CD14-positive monocyte (primary cell): ENCODE data around the gene ALG11. TPM values are rescaled to one million over a fixed set of nuclear protein-coding genes. Genes with fewer than 3 reads are reported as not detected.

Experiments
- DNase-seq, 3 donors: peaks; one replicate each; pipeline ENCODE4 v3.0.0-alpha.2; 2011 to 2022
- H2AFZ ChIP-seq: 2 replicates; pipeline ENCODE4 v1.6.0; 2012; ENCODE audit warnings: mild to moderate bottlenecking, low read depth, low read length, inconsistent platforms; ENCODE audit not compliant: insufficient read depth, poor library complexity, severe bottlenecking
- H3K27ac ChIP-seq, 2 donors: 1 replicate in 1 of 2; 2 replicates in 1 of 2; pipeline ENCODE4 v1.5.1; 2012 to 2013; ENCODE audit warnings: low read length in 2 of 2, control low read depth in 1 of 2, inconsistent platforms in 1 of 2, low read depth in 1 of 2, mild to moderate bottlenecking in 1 of 2
- H3K27me3 ChIP-seq, 2 donors: one replicate each; pipeline versions ENCODE4 v1.6.0 to v1.6.1; 2011 to 2013; ENCODE audit warnings: low read length in 2 of 2; ENCODE audit not compliant: control insufficient read depth in 2 of 2, insufficient read depth in 2 of 2
- H3K36me3 ChIP-seq, 2 donors: replicated peaks in 1 of 2; 1 replicate in 1 of 2; 2 replicates in 1 of 2; pipeline versions ENCODE4 v1.5.1 to v1.6.1; 2012 to 2013; ENCODE audit warnings: low read length in 2 of 2, control low read depth in 1 of 2, inconsistent platforms in 1 of 2, mild to moderate bottlenecking in 1 of 2; ENCODE audit not compliant: insufficient read depth in 2 of 2, control insufficient read depth in 1 of 2
- H3K4me1 ChIP-seq, 2 donors: 1 replicate in 1 of 2; 2 replicates in 1 of 2; pipeline versions ENCODE4 v1.5.1 to v1.6.1; 2012 to 2013; ENCODE audit warnings: low read length in 2 of 2, control low read depth in 1 of 2, inconsistent platforms in 1 of 2, mild to moderate bottlenecking in 1 of 2, moderate library complexity in 1 of 2; ENCODE audit not compliant: insufficient read depth in 2 of 2, control insufficient read depth in 1 of 2
- H3K4me2 ChIP-seq: replicated peaks from 2 replicates; pipeline ENCODE3; 2012; ENCODE audit warnings: low read length, moderate library complexity, mild to moderate bottlenecking; ENCODE audit not compliant: poor library complexity, severe bottlenecking; ENCODE audit errors: extremely low read depth
- H3K4me3 ChIP-seq, 3 experiments: fragments of 200-600 bp in 1 of 3; sonication (generic) in 1 of 3; replicated peaks in 1 of 3; 1 replicate in 2 of 3; 2 replicates in 1 of 3; pipeline ENCODE4 v1.5.1; 2011 to 2013; ENCODE audit warnings: low read length in 3 of 3, mild to moderate bottlenecking in 3 of 3, control low read depth in 2 of 3, low read depth in 2 of 3, inconsistent platforms in 1 of 3, moderate library complexity in 1 of 3
- H3K79me2 ChIP-seq: 2 replicates; pipeline ENCODE4 v1.6.0; 2012; ENCODE audit warnings: mild to moderate bottlenecking, control low read depth, inconsistent platforms, low read length, moderate library complexity; ENCODE audit not compliant: insufficient read depth
- H3K9ac ChIP-seq: 2 replicates; pipeline ENCODE4 v1.6.0; 2017; ENCODE audit warnings: low read length, mild to moderate bottlenecking; ENCODE audit not compliant: insufficient read depth, poor library complexity, severe bottlenecking
- H3K9me3 ChIP-seq, 2 donors: replicated peaks in 1 of 2; 1 replicate in 1 of 2; 2 replicates in 1 of 2; pipeline versions ENCODE4 v1.5.1 to v1.6.1; 2012 to 2013; ENCODE audit warnings: low read length in 2 of 2, control low read depth in 1 of 2; ENCODE audit not compliant: control insufficient read depth in 1 of 2, insufficient read depth in 1 of 2
- H4K20me1 ChIP-seq: 2 replicates; pipeline ENCODE4 v1.6.0; 2012; ENCODE audit warnings: mild to moderate bottlenecking, low read length, control low read depth, moderate library complexity; ENCODE audit not compliant: insufficient read depth
- H3K27ac Mint-ChIP-seq, 7 donors: one replicate each; pipeline ENCODE4 v1.8.0; 2020; ENCODE audit warnings: mild to moderate bottlenecking in 7 of 7, mixed read lengths in 7 of 7, moderate library complexity in 6 of 7, inconsistent platforms in 2 of 7
- H3K27me3 Mint-ChIP-seq, 3 donors: one replicate each; pipeline ENCODE4 v1.8.0; 2021 to 2022; ENCODE audit warnings: low read depth in 3 of 3, mild to moderate bottlenecking in 3 of 3, mixed read lengths in 3 of 3, moderate library complexity in 3 of 3, inconsistent platforms in 1 of 3
- H3K36me3 Mint-ChIP-seq, 2 donors: one replicate each; pipeline ENCODE4 v1.8.0; 2020; ENCODE audit warnings: mixed read lengths in 2 of 2, inconsistent platforms in 1 of 2, mild to moderate bottlenecking in 1 of 2
- H3K4me1 Mint-ChIP-seq: one replicate; pipeline ENCODE4 v1.8.0; 2020; ENCODE audit warnings: mild to moderate bottlenecking, mixed read lengths
- H3K4me3 Mint-ChIP-seq, 2 donors: one replicate each; pipeline ENCODE4 v1.8.0; 2020; ENCODE audit warnings: mild to moderate bottlenecking in 2 of 2, mixed read lengths in 2 of 2, moderate library complexity in 1 of 2
- H3K9me3 Mint-ChIP-seq, 7 donors: one replicate each; pipeline ENCODE4 v1.8.0; 2020 to 2022; ENCODE audit warnings: mixed read lengths in 7 of 7, mild to moderate bottlenecking in 6 of 7, moderate library complexity in 6 of 7, inconsistent platforms in 2 of 7
- WGBS: methylation state at CpG from one replicate; pipeline ENCODE4 v1.1.5; 2013; ENCODE audit warnings: missing lambda C conversion rate; ENCODE audit not compliant: insufficient coverage; 5-methylcytosine and 5-hydroxymethylcytosine counted together
- intact Hi-C, 2 donors: fragments of 100-400 bp; cut with micrococcal nuclease; formaldehyde crosslinking; loops; one replicate each; pipeline versions ENCODE4 v1.15.0 to v1.15.1; 2023
- polyA plus RNA-seq, 3 donors: library from polyadenylated mRNA; depleted of rRNA in 1 of 3; unstranded in 2 of 3; stranded (reverse) in 1 of 3; fragments of 300-500 nt in 2 of 3; fragments of >200 nt in 1 of 3; fragmentation: Illumina TruSeq in 2 of 3; gene quantifications; 1 replicate in 2 of 3; 2 replicates in 1 of 3; pipeline ENCODE4 v1.2.3, GENCODE V29; 2012 to 2021
- TF ChIP-seq, protein P1 (sequence below): fragments of 200-600 bp; IDR thresholded peaks from one replicate; pipeline ENCODE4 v1.8.0; 2022; ENCODE audit warnings: antibody characterized with exemption, mild to moderate bottlenecking

ALG11 gene
- polyA plus RNA-seq, 3 donors, result 3.7 to 16.9 (median 14.2) TPM

DNA sequence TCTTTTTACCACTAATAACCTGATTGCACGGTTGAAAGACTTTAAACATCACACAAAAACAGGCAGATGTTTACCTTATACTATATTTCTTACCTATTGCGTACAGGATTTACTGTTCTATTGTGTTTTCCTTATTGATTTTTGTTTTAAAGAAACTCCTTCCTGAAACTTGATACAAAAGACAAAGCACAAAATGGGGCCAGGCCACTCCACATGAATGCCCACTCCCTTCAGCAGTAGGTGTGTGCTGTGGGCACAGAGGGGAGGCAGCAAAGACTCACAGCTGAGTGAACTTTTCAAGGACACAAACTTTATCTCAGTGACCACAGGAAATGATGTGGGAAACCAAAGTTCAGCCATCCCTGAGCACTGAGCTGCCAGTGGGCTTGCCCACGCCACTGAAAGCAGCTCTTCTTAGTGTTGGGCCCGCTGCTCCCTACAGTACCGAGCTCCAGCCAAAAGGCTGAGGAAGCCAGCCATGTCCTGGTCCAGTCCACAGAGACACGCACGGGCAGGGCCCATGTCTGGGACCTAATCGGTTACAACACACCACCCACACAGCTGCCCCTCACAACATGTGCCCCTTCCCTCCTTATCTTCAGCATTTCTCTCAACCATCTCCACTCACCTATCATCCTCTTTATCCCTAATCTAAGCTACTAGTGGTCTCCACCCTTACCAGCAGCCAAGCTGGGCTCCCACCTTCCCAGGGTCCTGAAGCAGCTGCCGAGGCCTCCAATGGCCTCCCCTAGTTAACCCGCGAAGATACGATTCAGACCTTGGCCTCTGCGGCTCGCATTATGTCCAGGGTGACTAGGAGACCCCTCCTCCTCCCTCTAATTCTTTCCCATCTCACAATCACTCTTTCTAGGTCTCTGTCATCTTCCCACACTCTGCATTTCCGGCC is 40.4 kb upstream of the ALG11 start:
- DNase-seq, result no peak
- no peaks in the 10 kb centered on the region for H3K36me3 ChIP-seq
- H3K9me3 ChIP-seq, result no peaks in the 10 kb centered on the region
- H3K9me3 Mint-ChIP-seq, result peaks cover 0 to 3% (median 0%) of the 10 kb centered on the region in 7 donors
- WGBS, result 92% methylated on average over 12 of the region's 15 CpGs
- H3K27me3 Mint-ChIP-seq, result peaks cover 0 to 5% (median 2%) of the 10 kb centered on the region in 3 donors
- intact Hi-C loops, result no loop called here
- H3K4me3 Mint-ChIP-seq, result no peak overlapping the region
- H3K9ac ChIP-seq, result no peak overlapping the region
- TF ChIP-seq, protein P1, sequence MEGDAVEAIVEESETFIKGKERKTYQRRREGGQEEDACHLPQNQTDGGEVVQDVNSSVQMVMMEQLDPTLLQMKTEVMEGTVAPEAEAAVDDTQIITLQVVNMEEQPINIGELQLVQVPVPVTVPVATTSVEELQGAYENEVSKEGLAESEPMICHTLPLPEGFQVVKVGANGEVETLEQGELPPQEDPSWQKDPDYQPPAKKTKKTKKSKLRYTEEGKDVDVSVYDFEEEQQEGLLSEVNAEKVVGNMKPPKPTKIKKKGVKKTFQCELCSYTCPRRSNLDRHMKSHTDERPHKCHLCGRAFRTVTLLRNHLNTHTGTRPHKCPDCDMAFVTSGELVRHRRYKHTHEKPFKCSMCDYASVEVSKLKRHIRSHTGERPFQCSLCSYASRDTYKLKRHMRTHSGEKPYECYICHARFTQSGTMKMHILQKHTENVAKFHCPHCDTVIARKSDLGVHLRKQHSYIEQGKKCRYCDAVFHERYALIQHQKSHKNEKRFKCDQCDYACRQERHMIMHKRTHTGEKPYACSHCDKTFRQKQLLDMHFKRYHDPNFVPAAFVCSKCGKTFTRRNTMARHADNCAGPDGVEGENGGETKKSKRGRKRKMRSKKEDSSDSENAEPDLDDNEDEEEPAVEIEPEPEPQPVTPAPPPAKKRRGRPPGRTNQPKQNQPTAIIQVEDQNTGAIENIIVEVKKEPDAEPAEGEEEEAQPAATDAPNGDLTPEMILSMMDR, result no peak
- peaks cover 5% of the 10 kb centered on the region for H3K4me1 Mint-ChIP-seq
- H4K20me1 ChIP-seq, result no peaks in the 10 kb centered on the region
- no peaks in the 10 kb centered on the region for H3K36me3 Mint-ChIP-seq
- no peak overlapping the region for H3K27ac Mint-ChIP-seq
- no peaks in the 10 kb centered on the region for H3K4me1 ChIP-seq
- no peak overlapping the region for H3K4me2 ChIP-seq
- H3K79me2 ChIP-seq, result no peaks in the 10 kb centered on the region
- no peak overlapping the region for H3K4me3 ChIP-seq
- H3K27me3 ChIP-seq, result no peaks in the 10 kb centered on the region
- H3K27ac ChIP-seq, result no peak overlapping the region
- H2AFZ ChIP-seq, result no peak overlapping the region

DNA sequence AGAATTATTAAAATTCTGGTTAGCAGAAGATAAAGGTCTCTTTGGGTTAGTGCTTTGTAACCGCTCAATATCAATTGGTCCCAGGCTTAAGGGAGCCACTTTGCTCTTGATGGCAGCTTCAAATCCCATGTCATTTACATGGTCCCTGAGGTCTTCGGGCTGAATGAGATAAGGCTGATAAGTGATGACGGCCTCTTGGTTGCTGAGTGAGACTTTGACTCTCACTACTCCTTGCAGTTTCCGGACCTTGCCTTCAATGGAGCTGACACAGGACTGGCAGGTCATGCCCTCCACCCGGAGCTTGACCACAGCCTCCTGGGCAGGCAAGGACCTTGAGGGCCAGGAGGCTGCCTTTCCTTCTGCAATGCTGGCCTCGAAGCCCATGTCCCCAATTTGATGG is 37.7 kb upstream of the ALG11 start:
- H3K4me1 Mint-ChIP-seq, result no peaks in the 10 kb centered on the region
- WGBS, result 96% methylated on average over 6 of the region's 6 CpGs
- H3K27ac Mint-ChIP-seq, result no peak overlapping the region
- Histone ChIP-seq H3K79me2 (no peaks in the 10 kb centered on the region), H3K27ac (no peak overlapping the region), H3K27me3 (no peaks in the 10 kb centered on the region), H3K4me2 (no peak overlapping the region), H2AFZ (no peak overlapping the region), H3K9ac (no peak overlapping the region), H3K9me3 (no peaks in the 10 kb centered on the region), H4K20me1 (no peaks in the 10 kb centered on the region), H3K36me3 (no peaks in the 10 kb centered on the region), H3K4me3 (no peak overlapping the region), H3K4me1 (no peaks in the 10 kb centered on the region)
- H3K27me3 Mint-ChIP-seq, result peaks cover 0 to 5% (median 2%) of the 10 kb centered on the region in 3 donors
- peaks cover 0 to 3% (median 0%) of the 10 kb centered on the region in 7 donors for H3K9me3 Mint-ChIP-seq
- DNase-seq, result no peak
- TF ChIP-seq, protein P1, result no peak
- no peak overlapping the region for H3K4me3 Mint-ChIP-seq
- intact Hi-C loops, result no loop called here
- H3K36me3 Mint-ChIP-seq, result no peaks in the 10 kb centered on the region
